B cell (primary cell): ENCODE data around the gene SUGCT. TPM values are rescaled to one million over a fixed set of nuclear protein-coding genes. Genes with fewer than 3 reads are reported as not detected.
"Not testable (repeated sequence)": the region's sequence is repeated elsewhere in the genome, so short reads cannot be mapped to it uniquely, and the experiment has no call there.

ENCODE experiments used
- ATAC-seq: fragments of 200-7000 bp; cut with Tn5 transposase; one replicate; pipeline ENCODE4 v1.10.0; 2021; ENCODE audit warnings: low read depth, mild to moderate bottlenecking, moderate number of reproducible peaks, moderate library complexity
- CTCF ChIA-PET: fragments of 350-600 bp; sonication (Branson Sonifier 250); formaldehyde crosslinking; loops from one replicate; lab custom pipeline; 2021; ENCODE audit warnings: antibody characterized with exemption, inconsistent platforms; lab: Charles Lee
- POLR2A ChIA-PET: fragments of 350-600 bp; sonication (Branson Sonifier 250); formaldehyde crosslinking; loops from one replicate; lab custom pipeline; 2021; ENCODE audit warnings: antibody characterized with exemption; lab: Charles Lee
- DNase-seq: peaks from one replicate; pipeline ENCODE4 v3.0.0; 2013
- H2AFZ ChIP-seq: 2 replicates; pipeline ENCODE4 v1.6.1; 2012; ENCODE audit warnings: mild to moderate bottlenecking, low read depth, low read length; ENCODE audit not compliant: insufficient read depth, poor library complexity, severe bottlenecking
- H3K27ac ChIP-seq, 2 donors: 1 replicate in 1 of 2; 2 replicates in 1 of 2; pipeline ENCODE4 v1.5.1; 2012 to 2013; ENCODE audit warnings: low read length in 2 of 2, mild to moderate bottlenecking in 2 of 2, moderate library complexity in 1 of 2
- H3K27me3 ChIP-seq, 4 experiments: fragments of 200-600 bp in 1 of 4; sonication (generic) in 1 of 4; replicated peaks in 1 of 4; 1 replicate in 2 of 4; 2 replicates in 2 of 4; pipeline versions ENCODE4 v1.6.1 to v1.7.0; 2013 to 2016; ENCODE audit warnings: low read length in 3 of 4, mild to moderate bottlenecking in 2 of 4, mixed read lengths in 1 of 4, moderate library complexity in 1 of 4; ENCODE audit not compliant: insufficient read depth in 4 of 4, control insufficient read depth in 3 of 4; ENCODE audit errors: control extremely low read depth in 1 of 4
- H3K36me3 ChIP-seq, 2 experiments: replicated peaks in 1 of 2; 1 replicate in 1 of 2; 2 replicates in 1 of 2; pipeline versions ENCODE4 v1.6.1 to v1.7.1; 2013; ENCODE audit warnings: low read length in 1 of 2; ENCODE audit not compliant: insufficient read depth in 2 of 2, control insufficient read depth in 1 of 2; ENCODE audit errors: control extremely low read depth in 1 of 2, extremely low read depth in 1 of 2
- H3K4me1 ChIP-seq, 2 donors: fragments of 200-600 bp in 1 of 2; sonication (generic) in 1 of 2; 1 replicate in 1 of 2; 2 replicates in 1 of 2; pipeline versions ENCODE4 v1.5.1 to v1.6.1; 2013 to 2017; ENCODE audit warnings: low read length in 2 of 2; ENCODE audit not compliant: control insufficient read depth in 2 of 2, insufficient read depth in 2 of 2
- H3K4me2 ChIP-seq: replicated peaks from 2 replicates; pipeline ENCODE3; 2012; ENCODE audit warnings: mild to moderate bottlenecking, low read depth, low read length; ENCODE audit not compliant: poor library complexity, severe bottlenecking
- H3K4me3 ChIP-seq, 5 experiments: fragments of 200-600 bp in 1 of 5; sonication (generic) in 1 of 5; 1 replicate in 3 of 5; 2 replicates in 2 of 5; pipeline versions ENCODE4 v1.5.1 to v1.7.0; 2011 to 2016; ENCODE audit warnings: low read length in 4 of 5, mild to moderate bottlenecking in 4 of 5, low read depth in 2 of 5, control low read depth in 1 of 5, moderate library complexity in 1 of 5; ENCODE audit not compliant: insufficient read depth in 1 of 5; ENCODE audit errors: control extremely low read depth in 1 of 5, extremely low read depth in 1 of 5
- H3K79me2 ChIP-seq: fragments of 200-600 bp; sonication (generic); one replicate; pipeline ENCODE4 v1.6.0; 2016; ENCODE audit warnings: low read length; ENCODE audit not compliant: control insufficient read depth, insufficient read depth
- H3K9ac ChIP-seq: fragments of 200-600 bp; sonication (generic); 2 replicates; pipeline ENCODE4 v1.6.1; 2017; ENCODE audit warnings: mild to moderate bottlenecking, low read length, moderate library complexity
- H3K9me3 ChIP-seq, 3 donors: one replicate each; pipeline versions ENCODE4 v1.6.1 to v1.7.1; 2013; ENCODE audit warnings: low read length in 2 of 3; ENCODE audit not compliant: control insufficient read depth in 2 of 3, insufficient read depth in 1 of 3; ENCODE audit errors: control extremely low read depth in 1 of 3
- H4K20me1 ChIP-seq: 2 replicates; pipeline ENCODE4 v1.6.0; 2012; ENCODE audit warnings: mild to moderate bottlenecking, low read length; ENCODE audit not compliant: insufficient read depth, control insufficient read depth, poor library complexity, severe bottlenecking
- H3K27ac Mint-ChIP-seq: one replicate; pipeline ENCODE4 v1.8.0; 2021; ENCODE audit warnings: mixed read lengths
- H3K27me3 Mint-ChIP-seq: one replicate; pipeline ENCODE4 v1.8.0; 2021; ENCODE audit warnings: mixed read lengths
- H3K4me1 Mint-ChIP-seq: one replicate; pipeline ENCODE4 v1.8.0; 2021; ENCODE audit warnings: mixed read lengths
- H3K4me3 Mint-ChIP-seq: one replicate; pipeline ENCODE4 v1.8.0; 2021; ENCODE audit warnings: mixed read lengths
- H3K9me3 Mint-ChIP-seq: one replicate; pipeline ENCODE4 v1.8.0; 2022; ENCODE audit warnings: mixed read lengths; ENCODE audit not compliant: insufficient read depth
- CTCF ChIP-seq: fragments of 200-600 bp; IDR thresholded peaks from one replicate; pipeline ENCODE4 v1.8.0; 2022; ENCODE audit warnings: antibody characterized with exemption, mild to moderate bottlenecking
- EZH2 ChIP-seq: IDR thresholded peaks from 2 replicates; pipeline ENCODE4 v1.6.1; 2012; ENCODE audit warnings: borderline replicate concordance, low read depth, mild to moderate bottlenecking, moderate library complexity, low read length; ENCODE audit not compliant: insufficient read depth, poor library complexity, severe bottlenecking
- WGBS: methylation state at CpG from one replicate; pipeline ENCODE4 v1.1.5; 2013; ENCODE audit warnings: missing lambda C conversion rate; ENCODE audit not compliant: insufficient coverage; 5-methylcytosine and 5-hydroxymethylcytosine counted together
- intact Hi-C: fragments of 100-400 bp; cut with micrococcal nuclease; formaldehyde crosslinking; loops from one replicate; pipeline ENCODE4 v1.10.0; 2022
- polyA plus RNA-seq: library from polyadenylated mRNA; depleted of rRNA; stranded (reverse); fragments of >200 nt; gene quantifications from 2 replicates; pipeline ENCODE4 v1.2.3, GENCODE V29; 2012
- total RNA-seq, 2 donors: library from RNA; stranded (reverse); fragments of 120-200 nt in 1 of 2; gene quantifications; 1 replicate in 1 of 2; 2 replicates in 1 of 2; pipeline versions ENCODE4 v1.2.3 to v1.2.4, GENCODE V29; 2013 to 2022

Gene SUGCT
- total and polyA plus RNA-seq, 2 donors (not counting 1 experiment from before 2014, with no cell fraction given), result 0.19 to 0.86 TPM

- ChIA-PET POLR2A (no interaction called here), CTCF (interaction anchor here (0.5 kb wide), 1 partner anchor 636 kb away, joined by 4 read pairs; no protein-coding TSS in a partner anchor)
- Histone ChIP-seq H2AFZ (no peak overlapping the region), H4K20me1 (no peaks in the 10 kb centered on the region), H3K4me1 (no peaks in the 10 kb centered on the region), H3K9ac (no peak overlapping the region), H3K4me3 (no peak overlapping the region), H3K27ac (no peak overlapping the region), H3K9me3 (no peaks in the 10 kb centered on the region), H3K36me3 (no peaks in the 10 kb centered on the region), H3K79me2 (peaks cover 5% of the 10 kb centered on the region), H3K4me2 (no peak overlapping the region), H3K27me3 (no peaks in the 10 kb centered on the region)
- ATAC-seq (no peak), DNase-seq (no peak)
- H3K27ac Mint-ChIP-seq, result no peak overlapping the region
- no peaks in the 10 kb centered on the region for H3K27me3 Mint-ChIP-seq
- intact Hi-C loops, result no loop called here
- no CpG with 5 or more reads among the region's 5 CpGs for WGBS
- TF ChIP-seq CTCF, result no peak
- no peak for TF ChIP-seq EZH2
- no peaks in the 10 kb centered on the region for H3K4me1 Mint-ChIP-seq
- H3K4me3 Mint-ChIP-seq, result no peak overlapping the region
- no peaks in the 10 kb centered on the region for H3K9me3 Mint-ChIP-seq
Measured at GRCh38 chr7:40120020-40120419, 14.8 kb upstream of the SUGCT start.

GRCh38 chr7:40122100-40122939 lies 12.5 kb upstream of the SUGCT start:
- intact Hi-C loops, H3K4me1 ChIP-seq, H3K4me3 Mint-ChIP-seq, H3K27ac Mint-ChIP-seq, H3K4me1 Mint-ChIP-seq, H3K36me3 ChIP-seq, H3K9me3 ChIP-seq, H3K27me3 Mint-ChIP-seq, ATAC-seq, H2AFZ ChIP-seq, H3K27me3 ChIP-seq, CTCF ChIA-PET, POLR2A ChIA-PET, H3K4me3 ChIP-seq, H3K9ac ChIP-seq, H3K4me2 ChIP-seq, DNase-seq, H4K20me1 ChIP-seq, H3K27ac ChIP-seq, H3K9me3 Mint-ChIP-seq: not testable (repeated sequence)
- H3K79me2 ChIP-seq, result peaks cover 23% of the 10 kb centered on the region
- WGBS, result 100% methylated on average over 3 of the region's 14 CpGs
